ENCODE results near the gene SURF4.

DNA sequence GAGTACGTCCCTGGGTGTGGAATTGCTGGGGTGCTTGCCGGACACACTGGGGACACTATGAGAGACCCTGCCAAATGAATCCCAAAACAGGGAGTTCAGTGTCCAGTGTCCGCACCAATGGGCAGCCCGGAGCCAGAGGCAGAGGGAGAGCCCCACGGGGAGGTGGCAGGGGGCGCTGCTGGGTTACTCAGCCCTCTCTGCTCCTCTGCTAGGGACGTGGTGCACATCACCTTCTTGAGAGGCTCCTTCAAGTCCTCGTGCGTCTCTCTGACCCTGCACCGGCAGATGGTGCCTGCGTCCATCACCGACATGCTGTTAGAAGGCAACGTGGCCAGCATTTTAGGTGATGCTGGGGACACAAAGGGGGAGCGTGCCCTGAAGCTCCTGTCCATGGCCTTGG is 21.1 kb upstream of the SURF4 start:
- TF ChIP-seq, protein P1, sequence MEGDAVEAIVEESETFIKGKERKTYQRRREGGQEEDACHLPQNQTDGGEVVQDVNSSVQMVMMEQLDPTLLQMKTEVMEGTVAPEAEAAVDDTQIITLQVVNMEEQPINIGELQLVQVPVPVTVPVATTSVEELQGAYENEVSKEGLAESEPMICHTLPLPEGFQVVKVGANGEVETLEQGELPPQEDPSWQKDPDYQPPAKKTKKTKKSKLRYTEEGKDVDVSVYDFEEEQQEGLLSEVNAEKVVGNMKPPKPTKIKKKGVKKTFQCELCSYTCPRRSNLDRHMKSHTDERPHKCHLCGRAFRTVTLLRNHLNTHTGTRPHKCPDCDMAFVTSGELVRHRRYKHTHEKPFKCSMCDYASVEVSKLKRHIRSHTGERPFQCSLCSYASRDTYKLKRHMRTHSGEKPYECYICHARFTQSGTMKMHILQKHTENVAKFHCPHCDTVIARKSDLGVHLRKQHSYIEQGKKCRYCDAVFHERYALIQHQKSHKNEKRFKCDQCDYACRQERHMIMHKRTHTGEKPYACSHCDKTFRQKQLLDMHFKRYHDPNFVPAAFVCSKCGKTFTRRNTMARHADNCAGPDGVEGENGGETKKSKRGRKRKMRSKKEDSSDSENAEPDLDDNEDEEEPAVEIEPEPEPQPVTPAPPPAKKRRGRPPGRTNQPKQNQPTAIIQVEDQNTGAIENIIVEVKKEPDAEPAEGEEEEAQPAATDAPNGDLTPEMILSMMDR (IDR thresholded peaks at IDR 0.05; ENCODE audit: borderline replicate concordance, extremely low read depth, low read length, poor library complexity, severe bottlenecking): peak; percentile 22
- no peak for TF ChIP-seq EZH2 (IDR thresholded peaks at IDR 0.05; ENCODE audit: borderline replicate concordance, low read depth, low read length, severe bottlenecking)
